A673 (cell line): ENCODE measurements around the gene MAP3K19. TPM values are rescaled to one million over a fixed set of nuclear protein-coding genes. Genes with fewer than 3 reads are reported as not detected.

ENCODE experiments used
- BruUV-seq: library from RNA; stranded (reverse); fragments of 400-500 nt; replicated peaks from 2 replicates; lab custom pipeline; 2021; lab: Mats Ljungman, UMichigan
- CTCF ChIA-PET: fragments of 300-600 bp; sonication (Branson Sonifier 250); formaldehyde crosslinking; loops from one replicate; lab custom pipeline; 2022; ENCODE audit warnings: antibody characterized with exemption; lab: Charles Lee
- POLR2A ChIA-PET: fragments of 300-600 bp; sonication (Branson Sonifier 250); formaldehyde crosslinking; loops from one replicate; lab custom pipeline; 2022; ENCODE audit warnings: antibody characterized with exemption; ENCODE audit not compliant: low non-redundant PET; lab: Charles Lee
- DNase-seq: peaks from one replicate; pipeline ENCODE4 v3.0.0-alpha.2; 2015; ENCODE audit warnings: low spot score
- H3K27ac ChIP-seq: fragments of 200-600 bp; sonication (generic); 2 replicates; pipeline ENCODE4 v1.5.1; 2016; ENCODE audit warnings: mixed run types, low read depth, mild to moderate bottlenecking, mixed read lengths, antibody characterized with exemption, low read length; ENCODE audit not compliant: poor library complexity, severe bottlenecking
- H3K27me3 ChIP-seq: fragments of 200-600 bp; sonication (generic); replicated peaks from 2 replicates; pipeline ENCODE4 v1.6.1; 2017; ENCODE audit warnings: mixed run types, low read depth, mild to moderate bottlenecking, mixed read lengths, antibody characterized with exemption, low read length; ENCODE audit not compliant: insufficient read depth, poor library complexity
- H3K36me3 ChIP-seq: fragments of 200-600 bp; sonication (generic); 2 replicates; pipeline ENCODE4 v1.6.1; 2016; ENCODE audit warnings: mixed run types, mild to moderate bottlenecking, mixed read lengths, antibody characterized with exemption, low read length; ENCODE audit not compliant: insufficient read depth, poor library complexity, severe bottlenecking
- H3K4me1 ChIP-seq: fragments of 200-600 bp; sonication (generic); 2 replicates; pipeline ENCODE4 v1.6.1; 2017; ENCODE audit warnings: mixed run types, mild to moderate bottlenecking, mixed read lengths, antibody characterized with exemption, low read length; ENCODE audit not compliant: insufficient read depth, poor library complexity, severe bottlenecking
- H3K4me3 ChIP-seq: fragments of 200-600 bp; sonication (generic); 2 replicates; pipeline ENCODE4 v1.5.1; 2016; ENCODE audit warnings: low read depth, mixed run types, mild to moderate bottlenecking, mixed read lengths, low read length; ENCODE audit not compliant: poor library complexity, severe bottlenecking
- H3K9me3 ChIP-seq: fragments of 200-600 bp; sonication (generic); 2 replicates; pipeline ENCODE4 v1.6.1; 2016; ENCODE audit warnings: mixed run types, low read depth, mild to moderate bottlenecking, mixed read lengths, antibody characterized with exemption, low read length; ENCODE audit not compliant: poor library complexity, severe bottlenecking
- EZH2 ChIP-seq: fragments of 200-600 bp; sonication (generic); IDR thresholded peaks from 2 replicates; pipeline ENCODE4 v1.6.1; 2017; ENCODE audit warnings: borderline replicate concordance, low read depth, mild to moderate bottlenecking, mixed read lengths, antibody characterized with exemption, low read length; ENCODE audit not compliant: poor library complexity, severe bottlenecking
- intact Hi-C: fragments of 100-400 bp; cut with micrococcal nuclease; formaldehyde crosslinking; loops from one replicate; pipeline ENCODE4 v1.10.0; 2022; ENCODE audit not compliant: unreplicated experiment
- total RNA-seq: library from RNA; stranded (reverse); gene quantifications from 2 replicates; pipeline ENCODE4 v1.2.3, GENCODE V29; 2021
- TF ChIP-seq, protein P1 (sequence below): fragments of 300-800, 200-600 bp; sonication (generic); conservative IDR thresholded peaks from 2 replicates; pipeline ENCODE4 v1.5.1; 2017; ENCODE audit warnings: low read depth, mild to moderate bottlenecking, antibody characterized with exemption, low read length, moderate library complexity, mixed read lengths

MAP3K19 gene
- total RNA-seq, 1 experiment from 2014 or later: not detected

DNA sequence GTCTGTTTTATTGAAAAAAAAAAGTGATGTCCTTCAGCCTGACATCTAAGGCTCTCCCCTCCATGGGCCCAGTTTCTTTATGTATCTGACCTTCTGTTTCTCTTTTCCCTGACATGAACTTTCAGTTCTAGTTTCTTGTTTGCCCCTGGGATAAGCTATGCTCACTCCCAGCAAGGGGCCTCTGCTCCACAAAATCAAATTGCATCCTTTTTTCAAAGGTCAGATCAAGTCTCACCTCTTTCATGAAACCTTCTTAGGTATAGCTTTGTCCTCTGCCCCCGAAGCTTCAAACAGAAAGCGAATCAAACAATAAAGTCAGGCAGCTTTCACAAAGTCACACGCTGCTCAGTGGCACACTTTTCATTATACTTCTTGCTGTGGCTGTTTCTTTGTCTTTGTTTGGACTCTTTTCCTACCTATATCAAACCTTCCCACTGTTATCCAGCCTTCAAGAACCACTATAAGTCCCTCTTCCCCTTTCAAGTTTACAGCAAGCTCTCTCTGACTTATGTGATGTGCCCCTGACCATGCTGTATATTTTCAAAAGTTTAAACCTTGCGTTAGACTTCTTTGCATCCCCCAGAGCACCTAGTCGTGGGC is 23.3 kb downstream of the MAP3K19 start:
- Histone ChIP-seq H3K27ac (no peak overlapping the region), H3K4me1 (no peaks in the 10 kb centered on the region), H3K4me3 (no peak overlapping the region), H3K36me3 (no peaks in the 10 kb centered on the region), H3K27me3 (no peaks in the 10 kb centered on the region), H3K9me3 (no peaks in the 10 kb centered on the region)
- no TSS peak for BruUV-seq
- no peak for DNase-seq
- intact Hi-C loops: no loop called here
- CTCF ChIA-PET: no interaction called here
- POLR2A ChIA-PET: interaction anchor here (0.7 kb wide), 1 partner anchor 421 kb away, joined by 3 read pairs; no protein-coding TSS in a partner anchor
- no peak for TF ChIP-seq EZH2
- TF ChIP-seq, protein P1, sequence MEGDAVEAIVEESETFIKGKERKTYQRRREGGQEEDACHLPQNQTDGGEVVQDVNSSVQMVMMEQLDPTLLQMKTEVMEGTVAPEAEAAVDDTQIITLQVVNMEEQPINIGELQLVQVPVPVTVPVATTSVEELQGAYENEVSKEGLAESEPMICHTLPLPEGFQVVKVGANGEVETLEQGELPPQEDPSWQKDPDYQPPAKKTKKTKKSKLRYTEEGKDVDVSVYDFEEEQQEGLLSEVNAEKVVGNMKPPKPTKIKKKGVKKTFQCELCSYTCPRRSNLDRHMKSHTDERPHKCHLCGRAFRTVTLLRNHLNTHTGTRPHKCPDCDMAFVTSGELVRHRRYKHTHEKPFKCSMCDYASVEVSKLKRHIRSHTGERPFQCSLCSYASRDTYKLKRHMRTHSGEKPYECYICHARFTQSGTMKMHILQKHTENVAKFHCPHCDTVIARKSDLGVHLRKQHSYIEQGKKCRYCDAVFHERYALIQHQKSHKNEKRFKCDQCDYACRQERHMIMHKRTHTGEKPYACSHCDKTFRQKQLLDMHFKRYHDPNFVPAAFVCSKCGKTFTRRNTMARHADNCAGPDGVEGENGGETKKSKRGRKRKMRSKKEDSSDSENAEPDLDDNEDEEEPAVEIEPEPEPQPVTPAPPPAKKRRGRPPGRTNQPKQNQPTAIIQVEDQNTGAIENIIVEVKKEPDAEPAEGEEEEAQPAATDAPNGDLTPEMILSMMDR: no peak

DNA sequence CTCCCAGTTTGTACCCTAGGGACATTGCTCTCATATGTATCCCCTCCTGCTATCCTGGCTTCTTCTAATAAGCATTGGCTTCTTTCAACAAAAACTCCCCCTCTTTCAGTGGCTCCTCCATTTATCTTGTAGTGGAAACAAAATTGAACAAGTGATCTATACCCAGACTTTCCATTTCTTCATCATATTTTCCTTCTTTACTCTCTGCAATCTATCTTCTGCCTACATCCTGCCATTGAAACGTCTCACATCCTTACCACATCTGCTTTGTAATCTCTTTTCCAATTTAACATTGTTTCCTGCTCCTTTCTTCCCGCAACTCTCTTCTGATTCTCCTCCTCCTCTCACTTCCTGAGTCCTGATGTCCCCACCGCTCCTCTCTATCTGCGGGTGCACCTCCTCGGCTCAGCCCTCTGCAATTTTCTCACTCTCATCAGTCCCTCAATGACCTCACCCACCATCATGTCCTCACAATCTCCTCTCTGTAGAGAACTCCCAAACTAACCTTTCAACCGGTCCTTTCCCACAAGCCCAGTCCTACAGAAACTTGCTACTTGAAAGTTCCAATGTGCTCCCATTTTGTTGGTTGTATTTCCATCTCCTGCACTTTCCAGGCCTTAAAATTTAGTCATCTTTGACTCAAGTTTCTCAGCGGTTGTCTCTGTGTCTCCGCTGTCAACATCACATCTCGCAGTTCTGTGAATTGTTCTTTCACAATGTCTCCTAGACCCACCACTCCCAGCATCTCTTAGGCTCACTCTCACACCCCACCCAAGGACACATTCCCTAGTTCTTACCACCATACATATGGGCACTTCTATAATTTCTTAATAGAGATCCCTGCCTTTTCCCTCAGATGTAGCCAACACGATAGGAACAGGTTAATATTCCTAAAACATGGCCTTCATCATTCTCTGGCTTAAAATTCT is 24.0 kb downstream of the MAP3K19 start:
- no peaks in the 10 kb centered on the region for H3K27me3 ChIP-seq
- no peak for DNase-seq
- TF ChIP-seq, protein P1: no peak
- no peak for TF ChIP-seq EZH2
- CTCF ChIA-PET: no interaction called here
- POLR2A ChIA-PET: interaction anchor here (0.5 kb wide), 1 partner anchor 319 kb away, joined by 15 read pairs; no protein-coding TSS in a partner anchor
- no peaks in the 10 kb centered on the region for H3K36me3 ChIP-seq
- intact Hi-C loops: no loop called here
- no peak overlapping the region for H3K4me3 ChIP-seq
- BruUV-seq: no TSS peak
- H3K4me1 ChIP-seq: no peaks in the 10 kb centered on the region
- no peaks in the 10 kb centered on the region for H3K9me3 ChIP-seq
- no peak overlapping the region for H3K27ac ChIP-seq

DNA sequence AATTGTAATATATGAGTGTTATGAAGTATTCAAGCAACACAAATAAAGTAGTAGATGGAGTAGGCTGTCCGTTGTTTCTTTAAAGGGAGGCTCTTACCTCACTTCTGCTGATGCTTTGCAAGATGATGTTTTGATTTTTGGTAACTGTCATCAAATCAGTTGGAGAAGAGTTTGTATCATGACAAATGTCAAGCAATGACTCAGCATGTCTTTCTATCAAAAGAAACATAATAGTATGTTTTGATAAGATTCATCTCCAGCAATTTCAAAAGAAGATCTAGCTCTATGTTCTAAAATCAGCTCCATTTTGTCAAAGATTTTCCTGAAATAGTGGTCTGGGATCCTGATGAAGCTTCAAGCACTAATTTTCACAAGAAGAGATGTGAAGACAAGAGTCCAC is 25.6 kb downstream of the MAP3K19 start:
- POLR2A ChIA-PET: no interaction called here
- BruUV-seq: no TSS peak
- intact Hi-C loops: no loop called here
- CTCF ChIA-PET: no interaction called here
- H3K36me3 ChIP-seq: no peaks in the 10 kb centered on the region
- no peak overlapping the region for H3K27ac ChIP-seq
- no peak for TF ChIP-seq EZH2
- TF ChIP-seq, protein P1: no peak
- no peak for DNase-seq
- H3K4me1 ChIP-seq: no peaks in the 10 kb centered on the region
- H3K9me3 ChIP-seq: no peaks in the 10 kb centered on the region
- H3K27me3 ChIP-seq: no peaks in the 10 kb centered on the region
- H3K4me3 ChIP-seq: no peak overlapping the region
